Measurements from ENCODE around the gene CTU2. TPM values are rescaled to one million over a fixed set of nuclear protein-coding genes. Genes with fewer than 3 reads are reported as not detected.
A peak's percentile ranks its signal among the peaks of the same experiment; 100 is the strongest.

CTU2 gene
- total and polyA plus RNA-seq, 10 of the 15 experiments (the other 5 are each of a cell fraction or from before 2014, with no cell fraction given), result 0.32 to 44.5 (median 18.2) TPM

- TF ChIP-seq RAD21 (IDR thresholded peaks at IDR 0.05; ENCODE audit: insufficient read depth, low read depth, low read length) (peak; percentile 62; the same call in 1 of the 2 replicates), RBBP5 (conservative IDR thresholded peaks at IDR 0.05) (no peak), WRNIP1 (IDR thresholded peaks at IDR 0.05; ENCODE audit: borderline replicate concordance, low read depth, low read length) (no peak), RUNX3 (IDR thresholded peaks at IDR 0.05; ENCODE audit: low read length) (peak; percentile 50), PAX8 (IDR thresholded peaks at IDR 0.05) (no peak), POLR2AphosphoS5 (IDR thresholded peaks at IDR 0.05; ENCODE audit: low read length) (no peak), IRF4 (IDR thresholded peaks at IDR 0.05; ENCODE audit: low read depth, low read length) (0 out of 2 replicates have a peak, but pooled peaks have one; percentile 25), LARP7 (IDR thresholded peaks at IDR 0.05) (peak; percentile 72), SKIL (IDR thresholded peaks at IDR 0.05; ENCODE audit: low read depth, poor library complexity, severe bottlenecking) (no peak), CHD4 (IDR thresholded peaks at IDR 0.05) (no peak), TCF7 (IDR thresholded peaks at IDR 0.05; ENCODE audit: borderline replicate concordance) (no peak), DPF2 (IDR thresholded peaks at IDR 0.05) (peak; percentile 46; the same call in 1 of the 2 replicates), CBX3 (IDR thresholded peaks at IDR 0.05; ENCODE audit: borderline replicate concordance, low read depth) (no peak), RB1 (IDR thresholded peaks at IDR 0.05; ENCODE audit: borderline replicate concordance) (peak; percentile 51; the same call in 1 of the 2 replicates), BCL11A (IDR thresholded peaks at IDR 0.05; ENCODE audit: low read depth, low read length) (no peak), PRDM15 (CRISPR knock-in tag; IDR thresholded peaks at IDR 0.05) (no peak), NR2F1 (conservative IDR thresholded peaks at IDR 0.05) (peak; percentile 69; the same call in 1 of the 2 replicates), FOXK2 (IDR thresholded peaks at IDR 0.05) (no peak), TBL1XR1 (IDR thresholded peaks at IDR 0.05; ENCODE audit: low read depth, low read length) (no peak), MYC (IDR thresholded peaks at IDR 0.05; ENCODE audit: insufficient read depth, insufficient read length, insufficient replicate concordance, low read length, severe bottlenecking) (no peak)
- TF ChIP-seq, protein P1, sequence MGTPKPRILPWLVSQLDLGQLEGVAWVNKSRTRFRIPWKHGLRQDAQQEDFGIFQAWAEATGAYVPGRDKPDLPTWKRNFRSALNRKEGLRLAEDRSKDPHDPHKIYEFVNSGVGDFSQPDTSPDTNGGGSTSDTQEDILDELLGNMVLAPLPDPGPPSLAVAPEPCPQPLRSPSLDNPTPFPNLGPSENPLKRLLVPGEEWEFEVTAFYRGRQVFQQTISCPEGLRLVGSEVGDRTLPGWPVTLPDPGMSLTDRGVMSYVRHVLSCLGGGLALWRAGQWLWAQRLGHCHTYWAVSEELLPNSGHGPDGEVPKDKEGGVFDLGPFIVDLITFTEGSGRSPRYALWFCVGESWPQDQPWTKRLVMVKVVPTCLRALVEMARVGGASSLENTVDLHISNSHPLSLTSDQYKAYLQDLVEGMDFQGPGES (IDR thresholded peaks at IDR 0.05), result no peak
- TF ChIP-seq, protein P2, sequence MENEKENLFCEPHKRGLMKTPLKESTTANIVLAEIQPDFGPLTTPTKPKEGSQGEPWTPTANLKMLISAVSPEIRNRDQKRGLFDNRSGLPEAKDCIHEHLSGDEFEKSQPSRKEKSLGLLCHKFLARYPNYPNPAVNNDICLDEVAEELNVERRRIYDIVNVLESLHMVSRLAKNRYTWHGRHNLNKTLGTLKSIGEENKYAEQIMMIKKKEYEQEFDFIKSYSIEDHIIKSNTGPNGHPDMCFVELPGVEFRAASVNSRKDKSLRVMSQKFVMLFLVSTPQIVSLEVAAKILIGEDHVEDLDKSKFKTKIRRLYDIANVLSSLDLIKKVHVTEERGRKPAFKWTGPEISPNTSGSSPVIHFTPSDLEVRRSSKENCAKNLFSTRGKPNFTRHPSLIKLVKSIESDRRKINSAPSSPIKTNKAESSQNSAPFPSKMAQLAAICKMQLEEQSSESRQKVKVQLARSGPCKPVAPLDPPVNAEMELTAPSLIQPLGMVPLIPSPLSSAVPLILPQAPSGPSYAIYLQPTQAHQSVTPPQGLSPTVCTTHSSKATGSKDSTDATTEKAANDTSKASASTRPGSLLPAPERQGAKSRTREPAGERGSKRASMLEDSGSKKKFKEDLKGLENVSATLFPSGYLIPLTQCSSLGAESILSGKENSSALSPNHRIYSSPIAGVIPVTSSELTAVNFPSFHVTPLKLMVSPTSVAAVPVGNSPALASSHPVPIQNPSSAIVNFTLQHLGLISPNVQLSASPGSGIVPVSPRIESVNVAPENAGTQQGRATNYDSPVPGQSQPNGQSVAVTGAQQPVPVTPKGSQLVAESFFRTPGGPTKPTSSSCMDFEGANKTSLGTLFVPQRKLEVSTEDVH (IDR thresholded peaks at IDR 0.05; ENCODE audit: low read depth, partially characterized antibody), result no peak
Observed at GRCh38 chr16:88737298-88738150, 31.2 kb downstream of the CTU2 start (continued).

Data from GM12878 (cell line).